Measurements from ENCODE around the gene TNFRSF25. TPM values are rescaled to one million over a fixed set of nuclear protein-coding genes. Genes with fewer than 3 reads are reported as not detected.
A peak's percentile ranks its signal among the peaks of the same experiment; 100 is the strongest.

Gene TNFRSF25
- total and polyA plus RNA-seq, 2 donors (not counting 1 experiment from before 2014, with no cell fraction given), result 0.24 to 1.5 TPM

GRCh38 chr1:6490181-6491080 lies 24.5 kb upstream of the TNFRSF25 start:
- peak overlapping the region; percentile 64 to 88 (median 77) for H3K4me3 ChIP-seq (replicated peaks in 1 of 4; ENCODE audit: control extremely low read depth in 1 of 4, insufficient read depth in 1 of 4, low read depth in 3 of 4, low read length in 4 of 4)
- peak overlapping the region; percentile 92 for H3K4me2 ChIP-seq (ENCODE audit: extremely low read depth, insufficient read depth, low read length)
- TF ChIP-seq CTCF (conservative IDR thresholded peaks at IDR 0.05 in 1 of 2, IDR thresholded peaks at IDR 0.05 in 1 of 2; ENCODE audit: low read depth in 1 of 2, low read length in 2 of 2) (no peak), EZH2 (IDR thresholded peaks at IDR 0.05; ENCODE audit: low read length, missing control alignments) (no peak)
- H3K4me1 ChIP-seq (ENCODE audit: control insufficient read depth, extremely low read depth, insufficient read depth, low read length), result no peaks in the 10 kb centered on the region
- H3K27ac ChIP-seq (ENCODE audit: insufficient read depth, low read length), result peak overlapping the region; percentile 38
- H3K36me3 ChIP-seq (ENCODE audit: control insufficient read depth, insufficient read depth, low read length), result no peaks in the 10 kb centered on the region
- no peaks in the 10 kb centered on the region for H3K79me2 ChIP-seq (ENCODE audit: control insufficient read depth, insufficient read depth, low read length)
- H3K9ac ChIP-seq (ENCODE audit: insufficient read depth, low read length), result peak overlapping the region; percentile 53
- peaks cover 3% of the 10 kb centered on the region for H3K27me3 ChIP-seq (ENCODE audit: control insufficient read depth, insufficient read depth, low read length)
- H2AFZ ChIP-seq (ENCODE audit: low read length), result peak overlapping the region; percentile 71
- no peaks in the 10 kb centered on the region for H4K20me1 ChIP-seq (ENCODE audit: control insufficient read depth, extremely low read depth, insufficient read depth, low read length)
- DNase-seq (ENCODE audit: low read depth in 2 of 2), result peak; percentile 76 to 81
- H3K9me3 ChIP-seq (ENCODE audit: control insufficient read depth, insufficient read depth, low read depth, low read length), result no peaks in the 10 kb centered on the region

GRCh38 chr1:6489799-6490180 lies 23.8 kb upstream of the TNFRSF25 start:
- Histone ChIP-seq H3K27ac (ENCODE audit: insufficient read depth, low read length) (no peak overlapping the region), H3K36me3 (ENCODE audit: control insufficient read depth, insufficient read depth, low read length) (no peaks in the 10 kb centered on the region), H3K9me3 (ENCODE audit: control insufficient read depth, insufficient read depth, low read depth, low read length) (no peaks in the 10 kb centered on the region), H3K27me3 (ENCODE audit: control insufficient read depth, insufficient read depth, low read length) (peaks cover 5% of the 10 kb centered on the region), H2AFZ (ENCODE audit: low read length) (peak overlapping the region; percentile 71), H3K9ac (ENCODE audit: insufficient read depth, low read length) (no peak overlapping the region), H3K4me3 (replicated peaks in 1 of 4; ENCODE audit: control extremely low read depth in 1 of 4, insufficient read depth in 1 of 4, low read depth in 3 of 4, low read length in 4 of 4) (peak overlapping the region; percentile 64 to 88 (median 77)), H3K4me2 (ENCODE audit: extremely low read depth, insufficient read depth, low read length) (peak overlapping the region; percentile 92), H4K20me1 (ENCODE audit: control insufficient read depth, extremely low read depth, insufficient read depth, low read length) (no peaks in the 10 kb centered on the region), H3K4me1 (ENCODE audit: control insufficient read depth, extremely low read depth, insufficient read depth, low read length) (no peaks in the 10 kb centered on the region), H3K79me2 (ENCODE audit: control insufficient read depth, insufficient read depth, low read length) (no peaks in the 10 kb centered on the region)
- TF ChIP-seq EZH2 (IDR thresholded peaks at IDR 0.05; ENCODE audit: low read length, missing control alignments) (no peak), CTCF (conservative IDR thresholded peaks at IDR 0.05 in 1 of 2, IDR thresholded peaks at IDR 0.05 in 1 of 2; ENCODE audit: low read depth in 1 of 2, low read length in 2 of 2) (peak; percentile 75 to 85)
- peak; percentile 61 to 70 for DNase-seq (ENCODE audit: low read depth in 2 of 2)

GRCh38 chr1:6489383-6489765 lies 23.4 kb upstream of the TNFRSF25 start:
- no peaks in the 10 kb centered on the region for H3K79me2 ChIP-seq (ENCODE audit: control insufficient read depth, insufficient read depth, low read length)
- no peaks in the 10 kb centered on the region for H4K20me1 ChIP-seq (ENCODE audit: control insufficient read depth, extremely low read depth, insufficient read depth, low read length)
- H3K36me3 ChIP-seq (ENCODE audit: control insufficient read depth, insufficient read depth, low read length), result no peaks in the 10 kb centered on the region
- no peak overlapping the region for H3K4me3 ChIP-seq (replicated peaks in 1 of 4; ENCODE audit: control extremely low read depth in 1 of 4, insufficient read depth in 1 of 4, low read depth in 3 of 4, low read length in 4 of 4)
- no peaks in the 10 kb centered on the region for H3K9me3 ChIP-seq (ENCODE audit: control insufficient read depth, insufficient read depth, low read depth, low read length)
- no peak overlapping the region for H3K27ac ChIP-seq (ENCODE audit: insufficient read depth, low read length)
- H3K4me2 ChIP-seq (ENCODE audit: extremely low read depth, insufficient read depth, low read length), result no peak overlapping the region
- H3K27me3 ChIP-seq (ENCODE audit: control insufficient read depth, insufficient read depth, low read length), result peaks cover 9% of the 10 kb centered on the region
- no peak overlapping the region for H3K9ac ChIP-seq (ENCODE audit: insufficient read depth, low read length)
- no peaks in the 10 kb centered on the region for H3K4me1 ChIP-seq (ENCODE audit: control insufficient read depth, extremely low read depth, insufficient read depth, low read length)
- no peak for DNase-seq (ENCODE audit: low read depth in 2 of 2)
- H2AFZ ChIP-seq (ENCODE audit: low read length), result no peak overlapping the region
- no peak for TF ChIP-seq CTCF (conservative IDR thresholded peaks at IDR 0.05 in 1 of 2, IDR thresholded peaks at IDR 0.05 in 1 of 2; ENCODE audit: low read depth in 1 of 2, low read length in 2 of 2)
- no peak for TF ChIP-seq EZH2 (IDR thresholded peaks at IDR 0.05; ENCODE audit: low read length, missing control alignments)

All from fibroblast of lung (primary cell).